Measurements from ENCODE around the gene IGF2R.

The IGF2R gene

GRCh38 chr6:160042014-160042773, 73.3 kb downstream of the IGF2R start:
- DNase-seq (ENCODE audit: low read depth in 4 of 4, low spot score in 1 of 4) = no peak

DNA sequence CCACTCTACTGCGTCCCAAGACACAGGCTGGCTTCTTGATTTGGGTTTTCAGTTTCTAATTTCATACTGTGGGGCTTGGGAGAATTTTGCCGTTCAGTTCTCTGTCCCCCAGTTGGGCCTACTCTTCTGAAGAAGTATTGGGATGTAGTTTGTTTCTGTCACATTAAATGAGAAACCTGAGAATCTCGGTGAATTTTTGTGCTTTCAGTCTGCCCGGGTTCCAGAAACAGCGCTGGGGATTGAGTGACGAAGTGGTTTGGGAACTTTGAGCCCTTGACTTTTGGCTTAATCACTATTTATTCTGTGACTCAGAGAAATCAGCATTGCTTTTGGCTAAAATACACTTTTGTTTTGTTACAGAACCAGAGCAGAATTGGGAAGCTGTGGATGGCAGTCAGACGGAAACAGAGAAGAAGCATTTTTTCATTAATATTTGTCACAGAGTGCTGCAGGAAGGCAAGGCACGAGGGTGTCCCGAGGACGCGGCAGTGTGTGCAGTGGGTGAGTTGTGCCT, 74.0 kb downstream of the IGF2R start:
- no peak for DNase-seq (ENCODE audit: low read depth in 4 of 4, low spot score in 1 of 4)

- DNase-seq (ENCODE audit: low read depth in 4 of 4, low spot score in 1 of 4) = no peak
Observed at GRCh38 chr6:160043784-160044183, 74.9 kb downstream of the IGF2R start.

- no peak for DNase-seq (ENCODE audit: low read depth in 4 of 4, low spot score in 1 of 4)
Observed at GRCh38 chr6:160044687-160045086, 75.8 kb downstream of the IGF2R start.

DNA sequence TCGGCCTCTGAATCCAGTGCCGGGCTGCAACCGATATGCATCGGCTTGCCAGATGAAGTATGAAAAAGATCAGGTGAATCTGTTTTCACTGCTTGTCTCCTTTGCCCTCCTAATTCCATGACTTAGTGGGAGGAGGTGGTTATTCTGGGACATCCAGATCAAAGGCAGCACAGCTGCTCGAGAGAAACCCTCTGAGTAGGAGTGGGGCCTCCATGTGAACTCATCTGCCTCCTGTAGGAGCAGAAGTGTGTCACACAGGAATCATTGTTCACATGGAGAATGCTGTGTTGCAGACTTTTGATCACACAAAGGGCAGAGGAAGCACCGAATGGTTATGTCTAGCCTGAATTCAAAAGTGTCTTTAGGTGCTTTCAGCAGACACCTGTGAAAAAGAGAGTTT, 79.6 kb downstream of the IGF2R start:
- DNase-seq (ENCODE audit: low read depth in 4 of 4, low spot score in 1 of 4) = no peak

GRCh38 chr6:160049346-160049745, 80.5 kb downstream of the IGF2R start:
- no peak for DNase-seq (ENCODE audit: low read depth in 4 of 4, low spot score in 1 of 4)

- no peak for DNase-seq (ENCODE audit: low read depth in 4 of 4, low spot score in 1 of 4)
Observed at GRCh38 chr6:160050022-160050421, 81.1 kb downstream of the IGF2R start.

- no peak for DNase-seq (ENCODE audit: low read depth in 4 of 4, low spot score in 1 of 4)
Observed at GRCh38 chr6:160051390-160051789, 82.5 kb downstream of the IGF2R start.

- no peak for DNase-seq (ENCODE audit: low read depth in 4 of 4, low spot score in 1 of 4)
Observed at GRCh38 chr6:160054271-160054670, 85.4 kb downstream of the IGF2R start.

DNA sequence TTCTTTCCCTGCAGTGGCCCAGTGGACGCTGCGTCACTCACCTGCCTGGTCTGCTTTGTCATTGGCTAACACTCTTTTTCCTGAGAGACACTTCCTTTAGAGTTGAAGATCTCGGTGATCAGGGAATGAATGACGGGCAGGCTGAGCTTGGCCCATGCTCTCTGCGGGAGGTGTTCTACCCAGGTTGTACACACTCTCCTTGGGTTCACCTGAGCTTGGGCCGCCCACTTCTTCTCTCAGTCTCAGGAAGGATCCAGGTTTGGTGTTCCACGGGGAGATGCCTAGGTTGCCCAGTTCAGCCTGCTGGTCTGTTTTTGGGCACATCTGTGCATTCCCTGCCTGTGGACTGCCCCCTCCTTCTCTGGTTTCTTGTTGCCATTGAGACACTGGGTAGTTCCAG, 86.0 kb downstream of the IGF2R start:
- no peak for DNase-seq (ENCODE audit: low read depth in 4 of 4, low spot score in 1 of 4)

DNA sequence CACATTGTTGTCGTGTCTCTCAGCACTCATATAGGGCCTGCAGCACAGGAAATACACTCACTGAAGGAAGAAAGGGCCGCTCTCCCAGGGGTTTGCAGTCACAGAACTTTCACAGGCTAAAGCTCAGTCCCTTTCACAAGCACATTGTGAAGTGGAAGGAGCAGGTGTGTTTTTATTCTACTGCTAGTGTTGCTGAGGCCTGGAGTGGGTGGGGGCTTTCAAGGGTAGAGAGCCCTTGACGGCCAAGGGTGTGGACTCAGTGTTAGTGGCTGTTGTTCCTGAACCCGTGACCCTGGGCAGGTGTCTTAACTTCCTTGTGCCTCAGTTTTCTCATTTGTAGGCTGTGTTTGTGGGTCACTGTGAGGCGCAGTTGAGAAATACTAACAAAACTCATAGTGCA, 86.5 kb downstream of the IGF2R start:
- no peak for DNase-seq (ENCODE audit: low read depth in 4 of 4, low spot score in 1 of 4)

- DNase-seq (ENCODE audit: low read depth in 4 of 4, low spot score in 1 of 4) = no peak
Observed at GRCh38 chr6:160055813-160056212, 86.9 kb downstream of the IGF2R start.

DNA sequence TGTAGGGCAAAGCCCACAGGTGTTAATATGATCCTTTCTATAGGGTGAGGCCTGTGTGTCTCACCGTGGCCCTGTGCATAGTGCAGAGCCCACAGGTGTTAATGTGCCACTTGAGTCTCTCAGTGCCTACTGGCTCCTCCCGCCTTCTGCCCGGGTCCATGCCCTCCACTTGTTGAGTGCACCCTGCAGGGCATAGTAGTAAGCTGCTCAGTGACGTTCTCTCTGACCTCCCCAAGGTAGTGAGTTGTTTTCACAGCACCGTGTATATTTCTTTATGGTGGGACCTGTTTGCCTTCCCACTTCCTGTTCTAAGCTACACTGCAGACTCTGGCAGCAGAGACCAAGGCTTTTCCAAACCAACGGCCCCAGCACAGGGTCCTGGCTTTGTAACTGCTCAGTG, 88.2 kb downstream of the IGF2R start:
- no peak for DNase-seq (ENCODE audit: low read depth in 4 of 4, low spot score in 1 of 4)

- DNase-seq (ENCODE audit: low read depth in 4 of 4, low spot score in 1 of 4) = no peak
Observed at GRCh38 chr6:160058603-160059215, 89.8 kb downstream of the IGF2R start.

DNA sequence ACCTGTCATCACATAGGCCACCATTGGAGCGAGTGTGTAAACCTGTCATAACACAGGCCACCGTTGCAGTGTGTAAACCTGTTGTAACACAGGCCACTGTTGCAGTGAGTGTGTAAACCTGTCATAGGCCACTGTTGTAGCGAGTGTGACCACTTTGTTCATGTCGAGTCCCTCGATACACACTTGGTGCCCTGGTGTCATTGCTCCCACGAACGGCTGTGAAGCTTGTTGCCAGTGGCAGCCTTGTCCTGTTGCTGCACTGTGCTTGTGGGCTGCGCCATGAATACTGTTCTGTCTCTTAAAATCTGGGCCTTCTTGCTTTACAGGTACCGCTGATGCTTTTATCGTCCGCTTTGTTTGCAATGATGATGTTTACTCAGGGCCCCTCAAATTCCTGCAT, 91.3 kb downstream of the IGF2R start:
- DNase-seq (ENCODE audit: low read depth in 4 of 4, low spot score in 1 of 4) = no peak

DNA sequence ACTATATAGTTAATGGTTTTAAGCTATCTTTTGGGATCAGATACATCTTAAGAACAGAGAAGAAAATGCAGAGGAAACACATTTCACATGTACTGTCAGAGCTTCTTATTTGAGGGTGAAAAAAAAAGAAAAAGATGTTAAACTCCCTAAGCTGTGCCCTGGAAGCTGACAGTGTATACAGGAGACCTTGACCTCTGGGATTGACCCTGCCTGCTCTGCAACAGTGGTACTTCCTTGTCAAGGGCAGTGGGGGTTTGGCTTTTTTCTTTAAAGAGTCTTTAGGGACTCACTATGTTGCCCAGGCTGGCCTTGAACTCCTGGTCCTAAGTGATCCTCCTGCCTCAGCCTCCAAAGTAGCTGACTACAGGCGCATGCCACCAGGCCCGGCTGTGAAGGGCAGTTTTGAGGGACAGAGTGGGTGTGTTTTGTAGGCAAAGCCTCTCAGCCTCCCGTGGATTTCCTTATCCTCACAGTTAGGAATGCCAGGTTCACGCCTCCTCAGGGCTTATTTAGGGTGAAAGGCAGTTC, 92.1 kb downstream of the IGF2R start:
- no peak for DNase-seq (ENCODE audit: low read depth in 4 of 4, low spot score in 1 of 4)

DNA sequence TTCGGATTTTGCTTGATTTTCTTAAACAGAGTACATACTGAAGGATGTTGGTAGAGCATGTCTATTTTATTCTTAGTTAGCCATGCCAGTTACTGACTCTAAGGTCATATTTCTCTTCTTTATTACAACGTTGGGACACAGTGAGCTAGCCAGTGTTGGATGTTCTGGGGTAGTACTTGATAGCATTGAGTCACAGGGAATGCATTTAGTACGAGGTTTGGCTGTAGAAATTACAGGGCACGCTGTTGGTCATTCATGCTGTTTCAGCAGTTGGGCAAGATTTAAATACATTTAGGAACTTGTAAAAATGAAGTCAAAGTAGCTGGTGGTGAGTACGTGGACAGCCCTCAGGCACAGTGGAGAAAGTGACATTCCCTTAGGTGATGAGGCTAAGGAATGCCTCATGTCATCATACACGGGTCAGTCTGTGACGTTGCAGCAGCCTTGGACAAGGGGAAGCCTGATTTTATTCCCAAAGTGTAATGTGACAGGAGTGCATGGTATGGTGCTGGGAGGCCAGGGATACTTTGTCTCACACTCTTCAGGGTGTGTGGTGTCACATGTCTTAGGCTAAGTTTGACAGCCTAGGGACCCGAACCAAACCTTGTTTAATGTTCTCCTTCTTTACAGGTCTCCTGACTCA, 95.0 kb downstream of the IGF2R start:
- DNase-seq (ENCODE audit: low read depth in 4 of 4, low spot score in 1 of 4) = no peak

DNA sequence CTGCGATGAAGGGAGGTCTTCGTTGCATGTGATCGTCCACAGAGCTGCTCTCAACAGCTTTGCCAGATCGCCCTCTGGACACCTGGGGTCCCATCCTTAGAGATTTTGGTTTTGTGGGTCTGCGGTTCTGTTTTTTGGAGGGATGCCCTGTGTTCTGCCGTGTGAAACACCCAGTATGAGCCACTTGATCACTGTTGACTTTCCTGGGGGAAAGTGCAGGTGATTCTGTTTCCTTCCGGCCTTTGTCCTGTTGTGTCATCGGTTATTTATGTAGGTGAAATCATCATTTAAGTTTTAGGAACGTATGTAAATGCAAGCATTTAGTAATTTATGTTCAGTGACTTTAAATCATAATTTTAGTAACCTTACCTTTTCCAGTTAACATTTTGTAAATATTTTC, 96.3 kb downstream of the IGF2R start:
- DNase-seq (ENCODE audit: low read depth in 4 of 4, low spot score in 1 of 4) = no peak

DNA sequence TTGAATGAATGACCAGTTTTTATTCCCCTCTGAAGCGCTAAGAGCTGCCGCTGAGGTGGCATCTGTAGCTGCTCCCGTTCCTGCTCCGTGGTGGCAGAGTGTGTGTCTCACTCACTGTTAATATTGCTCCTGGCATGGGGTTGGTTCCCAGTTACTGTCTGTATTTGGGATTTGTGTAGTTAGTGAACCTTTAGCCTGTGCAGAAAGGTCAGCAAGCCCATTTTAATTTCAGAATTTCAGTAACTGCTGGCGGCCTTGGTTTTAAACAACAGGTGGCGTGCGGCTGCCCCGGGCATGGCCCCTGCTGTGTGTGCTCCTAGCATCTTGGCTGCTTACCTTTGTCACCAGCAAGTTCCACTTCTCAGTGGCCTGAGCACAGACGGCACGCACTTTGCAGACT, 98.7 kb downstream of the IGF2R start:
- DNase-seq (ENCODE audit: low read depth in 4 of 4, low spot score in 1 of 4) = no peak

DNA sequence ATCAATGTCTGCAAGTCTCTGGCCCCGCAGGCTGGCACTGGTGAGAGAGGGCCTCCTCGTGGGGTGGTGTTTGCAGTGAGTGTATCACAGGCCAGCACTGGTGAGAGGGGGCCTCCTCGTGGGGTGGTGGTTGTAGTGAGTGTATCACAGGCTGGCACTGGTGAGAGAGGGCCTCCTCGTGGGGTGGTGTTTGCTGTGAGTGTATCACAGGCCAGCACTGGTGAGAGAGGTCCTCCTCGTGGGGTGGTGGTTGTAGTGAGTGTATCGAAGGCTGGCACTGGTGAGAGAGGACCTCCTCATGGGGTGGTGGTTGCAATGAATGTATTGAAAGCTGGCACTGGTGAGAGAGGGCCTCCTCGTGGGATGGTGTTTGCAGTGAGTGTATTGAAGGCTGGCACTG, 99.5 kb downstream of the IGF2R start:
- DNase-seq (ENCODE audit: low read depth in 4 of 4, low spot score in 1 of 4) = no peak

DNA sequence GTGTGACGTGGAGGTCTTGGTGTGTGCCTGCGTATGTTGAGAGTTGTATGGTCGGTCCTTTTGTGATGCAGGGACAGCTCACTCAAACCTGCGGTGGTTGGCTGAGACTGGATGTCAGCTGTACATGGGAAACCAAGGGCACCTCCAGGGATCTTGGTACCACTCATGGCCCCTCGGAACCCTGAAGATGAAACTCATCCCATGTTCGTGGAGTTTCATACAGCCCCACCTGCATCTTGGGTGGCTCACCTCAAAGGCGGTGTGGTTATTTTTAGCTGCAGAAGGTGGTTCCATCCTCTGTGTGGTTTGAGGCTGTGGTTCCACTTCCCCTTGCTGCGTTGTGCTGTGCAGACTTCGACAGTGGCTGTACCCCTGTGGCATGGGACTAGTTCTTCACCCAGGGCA, 100.2 kb downstream of the IGF2R start:
- no peak for DNase-seq (ENCODE audit: low read depth in 4 of 4, low spot score in 1 of 4)

DNA sequence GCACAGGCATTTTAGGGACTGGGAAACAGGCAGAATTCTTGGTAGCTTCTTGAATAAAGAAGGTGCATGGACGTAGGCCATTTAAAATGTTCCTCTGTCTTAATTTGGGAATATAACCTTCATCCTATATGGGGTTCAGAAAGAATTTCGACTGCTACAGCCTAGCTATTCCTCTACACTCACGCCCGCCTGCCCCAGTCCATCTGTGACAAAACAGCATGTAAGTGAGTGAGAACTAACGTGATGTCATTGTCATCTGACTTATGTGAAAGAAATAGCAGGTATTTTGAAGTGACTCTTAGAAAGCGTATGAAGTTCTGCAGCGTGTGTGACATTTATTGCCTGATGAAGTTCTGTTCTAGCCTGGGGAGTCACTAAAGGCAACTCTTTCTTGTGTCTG, 100.6 kb downstream of the IGF2R start:
- no peak for DNase-seq (ENCODE audit: low read depth in 4 of 4, low spot score in 1 of 4)
